GM12865 (cell line): ENCODE data around the gene ARHGEF38.

ENCODE experiments used
- DNase-seq: peaks from one replicate; pipeline ENCODE4 v3.0.0; 2010; ENCODE audit warnings: low read depth
- H3K4me3 ChIP-seq: 2 replicates; pipeline ENCODE4 v1.5.1; 2011; ENCODE audit warnings: mild to moderate bottlenecking, low read depth, low read length, control low read depth
- CTCF ChIP-seq: IDR thresholded peaks from 2 replicates; pipeline ENCODE4 v1.5.1; 2011; ENCODE audit warnings: low read length, control low read depth, low read depth, inconsistent platforms; ENCODE audit not compliant: insufficient read depth; ENCODE audit errors: missing control alignments

The ARHGEF38 gene

GRCh38 chr4:105622269-105622668 is 69.8 kb downstream of the ARHGEF38 start:
- no peak for TF ChIP-seq CTCF
- no peak for DNase-seq
- H3K4me3 ChIP-seq, result no peak overlapping the region

GRCh38 chr4:105623099-105623498 is 70.7 kb downstream of the ARHGEF38 start:
- H3K4me3 ChIP-seq, result no peak overlapping the region
- TF ChIP-seq CTCF, result no peak
- no peak for DNase-seq

GRCh38 chr4:105624530-105624929 is 72.1 kb downstream of the ARHGEF38 start:
- DNase-seq, result no peak
- no peak overlapping the region for H3K4me3 ChIP-seq
- no peak for TF ChIP-seq CTCF

GRCh38 chr4:105625214-105625613 is 72.8 kb downstream of the ARHGEF38 start:
- no peak for TF ChIP-seq CTCF
- H3K4me3 ChIP-seq, result no peak overlapping the region
- no peak for DNase-seq

GRCh38 chr4:105626846-105627245 is 74.4 kb downstream of the ARHGEF38 start:
- H3K4me3 ChIP-seq, result no peak overlapping the region
- DNase-seq, result no peak
- no peak for TF ChIP-seq CTCF

- no peak for TF ChIP-seq CTCF
- H3K4me3 ChIP-seq, result no peak overlapping the region
- DNase-seq, result no peak
These were observed 75.2 kb downstream of the ARHGEF38 start for GRCh38 chr4:105627620-105628019.
